Caki2 (cell line): ENCODE results near the gene YJEFN3. TPM values are rescaled to one million over a fixed set of nuclear protein-coding genes. Genes with fewer than 3 reads are reported as not detected.

Source experiments
- DNase-seq: peaks from one replicate; pipeline ENCODE4 v3.0.0-alpha.2; 2015; ENCODE audit warnings: low read depth
- in situ Hi-C: cut with HindIII; loops from 2 replicates; pipeline ENCODE4 v1.10.0; 2016; ENCODE audit warnings: low sequenced_read_pairs, low pct_unique_long_range_greater_than_20kb, mixed read lengths
- total RNA-seq: library from RNA; depleted of rRNA; stranded (reverse); fragments of >200 nt; shearing (Covaris generic); gene quantifications from 2 replicates; pipeline ENCODE4 v1.2.3, GENCODE V29; 2014; ENCODE audit warnings: low replicate concordance; rRNA removed

Gene YJEFN3, protein sequence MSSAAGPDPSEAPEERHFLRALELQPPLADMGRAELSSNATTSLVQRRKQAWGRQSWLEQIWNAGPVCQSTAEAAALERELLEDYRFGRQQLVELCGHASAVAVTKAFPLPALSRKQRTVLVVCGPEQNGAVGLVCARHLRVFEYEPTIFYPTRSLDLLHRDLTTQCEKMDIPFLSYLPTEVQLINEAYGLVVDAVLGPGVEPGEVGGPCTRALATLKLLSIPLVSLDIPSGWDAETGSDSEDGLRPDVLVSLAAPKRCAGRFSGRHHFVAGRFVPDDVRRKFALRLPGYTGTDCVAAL
- 0.61 and 2.5 TPM in 2 replicates for total RNA-seq

DNA sequence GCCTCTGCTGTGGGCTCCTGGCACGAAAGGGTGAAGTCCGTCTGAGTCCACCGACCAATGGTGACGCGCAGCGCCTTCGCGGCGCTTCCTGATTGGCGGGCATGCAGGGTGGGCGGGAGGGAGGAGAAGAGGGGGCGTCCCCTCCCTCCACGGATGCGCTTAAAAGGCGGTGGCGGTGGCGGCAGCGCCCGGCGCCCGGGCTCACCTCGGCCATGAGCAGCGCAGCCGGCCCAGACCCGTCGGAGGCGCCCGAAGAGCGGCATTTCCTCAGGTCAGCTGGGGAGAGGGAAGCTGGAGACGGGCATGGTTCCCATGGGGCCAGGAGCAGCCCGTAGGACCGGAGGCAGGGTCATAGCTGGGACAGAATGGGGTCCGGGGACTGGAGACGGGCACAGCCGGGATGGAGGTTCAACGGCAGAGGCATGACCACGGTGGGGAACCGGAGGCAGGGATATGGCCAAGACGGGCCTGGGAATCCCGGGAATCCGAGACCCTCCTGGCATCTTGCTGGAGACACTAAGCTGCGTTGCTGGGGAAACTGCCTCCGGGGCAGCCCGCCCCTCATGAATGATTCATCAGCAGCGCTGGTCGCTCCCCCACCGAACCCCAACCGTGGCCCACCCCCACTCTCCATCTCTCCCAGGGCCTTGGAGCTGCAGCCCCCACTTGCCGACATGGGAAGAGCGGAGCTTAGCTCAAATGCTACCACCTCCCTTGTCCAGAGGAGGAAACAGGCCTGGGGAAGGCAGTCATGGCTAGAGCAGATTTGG is at the start of gene YJEFN3:
TSS of gene YJEFN3 (plus strand) at position 191 of the 770 bp plus-strand sequence. CDS start at position 213, 22 bp downstream.
- DNase-seq, result no peak
- in situ Hi-C loops, result no loop called here

DNA sequence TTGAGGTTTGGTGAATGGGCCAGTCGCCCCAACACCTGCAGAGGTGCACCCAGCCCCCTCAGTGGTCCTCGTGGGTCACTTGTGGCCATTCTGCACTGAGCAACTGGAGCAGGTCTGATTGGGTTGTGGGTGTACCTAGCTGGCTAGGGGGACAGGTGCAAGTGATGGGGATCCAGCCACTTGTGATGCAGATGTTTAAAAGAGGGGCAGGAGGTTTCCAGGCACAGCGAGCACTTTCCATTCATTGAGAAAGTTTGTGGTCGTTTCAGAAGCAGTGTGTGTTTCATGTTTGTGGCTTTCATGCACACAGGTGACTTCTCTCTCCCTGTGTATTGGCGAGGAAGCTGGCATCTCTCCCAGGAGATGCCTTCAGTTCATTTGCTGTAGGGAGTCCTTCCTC is 48.0 kb upstream of the YJEFN3 start:
- in situ Hi-C loops, result no loop called here
- DNase-seq, result no peak

DNA sequence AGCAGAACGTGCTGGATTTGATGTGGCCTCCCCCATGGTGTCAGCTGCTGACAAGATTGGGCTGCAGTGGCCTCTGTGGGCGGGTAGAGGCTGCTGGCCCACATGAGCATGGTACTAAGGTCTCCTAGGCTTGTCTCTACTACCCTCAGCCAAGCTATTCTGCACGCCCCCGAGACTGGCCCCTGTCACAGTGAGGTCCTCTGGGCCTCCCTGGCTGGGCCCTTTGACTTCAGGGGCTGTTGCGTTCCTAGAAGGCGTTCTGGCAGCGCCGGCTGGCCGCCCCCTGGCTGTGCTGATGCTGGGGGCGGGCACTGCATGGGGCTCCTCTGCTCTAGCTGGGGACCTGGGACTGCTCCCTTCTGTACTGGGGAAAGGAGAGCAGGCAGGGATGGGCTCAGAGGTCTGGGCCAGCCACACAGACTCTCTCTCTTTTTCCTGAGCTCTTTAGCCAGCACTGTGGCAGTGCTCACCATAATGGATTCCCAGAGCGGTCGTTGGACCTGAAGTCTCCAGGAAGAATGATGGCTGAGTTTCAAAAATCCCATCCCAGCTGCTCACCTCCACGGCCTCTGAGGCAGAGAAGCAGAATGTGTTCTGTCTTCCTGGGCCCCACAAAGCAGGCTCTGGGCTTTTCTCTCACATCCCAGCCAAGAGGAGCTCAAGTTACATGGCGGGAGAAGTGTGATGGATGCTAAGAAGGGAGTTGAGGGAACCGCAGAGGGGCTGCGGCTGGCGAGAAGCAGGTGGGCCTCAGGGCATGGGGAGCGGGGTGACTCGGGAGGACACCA is 45.7 kb upstream of the YJEFN3 start:
- DNase-seq, result no peak
- in situ Hi-C loops, result no loop called here

DNA sequence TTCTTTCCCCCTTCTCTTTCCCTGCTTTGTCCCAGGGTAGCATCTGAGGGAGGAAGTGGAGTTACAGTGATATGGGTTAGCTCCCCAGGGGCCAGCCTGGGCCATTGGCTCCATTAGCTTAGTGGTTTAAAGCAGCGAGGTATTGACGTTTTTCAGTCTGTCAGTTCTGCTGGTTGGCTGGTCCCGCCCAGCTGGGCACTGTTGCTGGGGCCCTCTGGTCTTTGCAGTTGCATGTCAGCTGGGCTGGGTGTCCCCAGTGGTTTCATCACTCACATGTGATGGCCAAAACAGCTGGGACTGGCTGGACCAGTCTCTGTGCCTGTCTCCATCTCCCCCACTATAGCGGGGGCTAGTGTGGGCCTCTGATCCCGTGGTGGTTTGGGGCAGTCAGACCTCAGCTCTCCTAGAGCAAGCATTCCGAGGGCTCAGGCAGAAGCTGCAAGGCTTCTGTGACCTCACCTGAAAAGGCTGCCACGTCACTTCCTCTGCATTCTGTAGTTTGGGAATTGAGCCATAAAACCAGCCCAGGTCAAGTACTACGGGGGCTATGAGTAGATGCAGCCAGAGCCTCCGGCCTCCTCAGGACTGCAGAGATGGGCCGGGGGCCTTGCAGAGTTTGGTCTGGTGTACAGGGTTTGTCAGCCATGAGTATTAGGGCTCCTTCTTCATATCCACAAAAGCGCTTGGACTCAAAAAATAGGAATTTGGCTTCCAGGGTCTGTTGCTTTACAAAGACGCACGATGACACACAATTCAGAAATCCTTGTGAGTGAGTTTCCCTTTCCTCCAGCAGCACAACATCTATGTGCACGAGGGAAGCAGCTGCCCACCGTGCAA is 43.3 kb upstream of the YJEFN3 start:
- in situ Hi-C loops, result no loop called here

DNA sequence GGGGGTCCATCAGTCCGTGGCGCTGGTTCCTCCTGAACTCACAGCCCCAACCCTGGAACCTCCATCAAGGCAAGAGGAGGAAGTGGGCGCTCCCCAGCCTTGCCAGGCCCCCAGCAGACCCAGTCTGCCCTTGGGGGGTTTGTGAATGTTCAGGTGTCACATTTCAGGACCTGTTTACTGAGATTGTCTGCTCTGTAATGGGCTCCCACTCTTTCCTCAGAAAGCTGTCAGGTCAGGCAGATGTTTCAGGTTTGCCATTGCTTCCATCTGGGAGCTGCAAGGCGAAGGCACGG is 42.8 kb upstream of the YJEFN3 start:
- in situ Hi-C loops, result no loop called here
- no peak for DNase-seq

More for the DNA sequence above, 43.3 kb upstream of the YJEFN3 start:
- no peak for DNase-seq

DNA sequence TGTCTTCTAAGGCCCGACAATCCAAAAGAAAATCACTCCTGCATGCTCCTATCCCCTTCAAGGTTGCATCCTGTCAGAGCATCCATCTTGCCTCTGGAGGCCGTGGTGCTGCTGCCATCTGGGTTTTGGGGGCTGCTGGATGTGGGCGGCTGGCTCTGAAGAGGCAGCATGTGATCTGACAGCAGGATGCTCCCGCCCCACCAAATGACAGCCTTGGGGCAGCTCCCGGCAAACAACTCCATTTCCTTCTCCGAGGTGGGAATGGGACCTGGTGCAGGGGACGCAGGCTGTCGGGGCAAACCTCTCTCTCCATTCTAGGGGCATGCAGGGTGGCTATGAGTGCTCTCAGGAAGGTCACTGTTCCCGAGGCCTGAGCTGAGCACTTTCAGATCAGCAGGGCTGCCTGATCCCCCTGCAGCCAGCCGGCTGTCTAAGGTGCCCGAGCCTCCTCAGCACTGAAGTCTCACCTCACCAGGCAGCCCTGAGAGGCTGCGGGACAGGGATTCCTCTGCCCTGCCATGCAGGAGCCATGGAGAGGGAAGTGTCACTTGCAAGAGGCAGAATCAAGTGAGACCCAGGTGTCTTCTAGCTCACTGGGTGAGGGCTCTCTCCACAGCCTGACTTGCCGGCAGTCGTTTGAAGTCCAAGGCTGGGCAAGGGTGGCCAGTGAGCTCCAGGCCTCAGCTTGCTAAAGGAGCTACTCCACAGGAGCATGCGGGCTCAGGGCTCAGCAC is 42.2 kb upstream of the YJEFN3 start:
- in situ Hi-C loops, result no loop called here

DNA sequence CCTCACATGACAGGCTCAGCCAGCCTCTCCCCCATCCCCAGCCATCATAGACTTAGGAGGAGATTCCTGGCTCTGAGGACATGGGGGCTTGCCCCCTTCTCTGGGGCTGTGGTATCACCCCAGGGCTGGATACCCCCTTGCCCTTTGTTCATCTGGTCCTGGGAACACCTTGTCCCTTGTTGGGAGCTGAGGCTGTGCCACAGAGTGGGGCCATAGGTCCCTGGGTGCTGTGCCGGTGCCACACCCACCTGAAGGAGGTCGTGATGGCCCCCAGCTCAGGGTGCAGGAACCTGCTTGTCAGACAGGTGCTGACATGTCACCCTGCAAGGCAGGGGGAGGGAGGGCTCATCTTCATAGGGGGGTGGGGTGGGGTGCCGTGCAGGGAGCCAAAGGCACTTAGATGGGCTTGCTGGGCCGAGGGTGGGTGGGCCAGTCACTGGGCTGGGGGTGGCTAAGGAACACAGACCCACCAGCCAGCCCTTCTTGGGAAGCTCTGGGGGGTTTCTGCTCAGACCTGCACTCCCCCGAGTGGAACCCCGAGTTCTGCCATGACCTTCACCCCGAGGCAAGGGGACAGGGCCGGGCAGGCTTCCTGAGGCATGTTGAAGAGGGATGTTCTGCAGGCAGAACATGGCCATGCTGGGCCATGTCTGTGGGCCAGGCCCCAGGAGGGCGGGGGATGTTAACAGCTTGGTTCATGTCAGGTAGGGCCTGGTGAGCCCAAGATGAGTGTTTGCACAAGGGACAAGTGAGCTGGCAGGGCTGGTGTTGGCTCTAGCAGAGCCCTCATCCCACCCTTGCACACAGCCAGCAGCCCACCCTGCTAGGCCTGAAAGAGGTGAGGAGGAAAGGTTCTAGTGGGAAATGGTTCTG is 41.4 kb upstream of the YJEFN3 start:
- DNase-seq, result no peak
- in situ Hi-C loops, result no loop called here

More for the DNA sequence above, 42.2 kb upstream of the YJEFN3 start:
- DNase-seq, result no peak

DNA sequence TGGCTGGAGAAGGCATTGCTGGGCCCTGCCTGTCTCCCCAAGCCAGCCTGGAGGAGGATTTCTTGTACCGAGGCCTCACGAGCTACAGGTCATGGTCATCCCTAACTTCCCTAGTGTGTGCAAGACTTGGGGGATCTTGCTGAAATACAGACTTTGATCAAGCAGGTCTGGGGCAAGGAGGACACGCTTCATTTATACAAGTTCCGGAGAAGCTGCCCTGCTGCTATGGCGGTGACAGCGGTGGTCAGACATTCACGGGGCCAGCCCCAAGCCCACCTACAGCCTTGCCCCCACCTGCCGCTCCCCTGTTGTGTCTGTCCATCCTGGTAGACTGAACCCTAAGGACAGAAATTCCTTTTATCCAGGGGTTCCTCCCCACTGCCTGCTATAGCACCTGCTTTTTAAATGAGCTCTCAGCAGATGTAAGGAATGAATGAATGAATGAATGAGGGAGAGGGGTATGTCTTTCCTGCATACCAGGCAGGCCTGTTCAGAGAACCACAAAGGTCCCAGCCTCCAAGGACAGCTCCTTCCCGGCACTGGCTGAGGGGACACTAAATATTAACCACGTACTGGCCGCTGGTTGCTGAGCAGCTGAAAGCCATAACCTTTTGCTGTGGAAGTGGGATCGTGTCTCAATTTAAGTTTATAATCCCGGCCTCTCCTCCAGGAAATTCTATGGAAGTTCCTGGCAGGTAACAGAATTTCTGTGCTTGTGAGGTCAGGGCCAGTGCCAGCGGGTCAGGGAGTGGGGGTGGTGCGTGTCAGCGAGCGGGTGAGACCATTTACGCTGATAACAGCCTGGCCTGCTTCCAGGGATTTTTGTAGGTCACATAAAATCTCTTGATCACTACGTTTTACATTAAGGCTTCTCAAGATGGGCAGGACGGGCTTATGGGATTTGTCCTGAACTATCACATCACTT is 40.5 kb upstream of the YJEFN3 start:
- in situ Hi-C loops, result no loop called here
- DNase-seq, result no peak

DNA sequence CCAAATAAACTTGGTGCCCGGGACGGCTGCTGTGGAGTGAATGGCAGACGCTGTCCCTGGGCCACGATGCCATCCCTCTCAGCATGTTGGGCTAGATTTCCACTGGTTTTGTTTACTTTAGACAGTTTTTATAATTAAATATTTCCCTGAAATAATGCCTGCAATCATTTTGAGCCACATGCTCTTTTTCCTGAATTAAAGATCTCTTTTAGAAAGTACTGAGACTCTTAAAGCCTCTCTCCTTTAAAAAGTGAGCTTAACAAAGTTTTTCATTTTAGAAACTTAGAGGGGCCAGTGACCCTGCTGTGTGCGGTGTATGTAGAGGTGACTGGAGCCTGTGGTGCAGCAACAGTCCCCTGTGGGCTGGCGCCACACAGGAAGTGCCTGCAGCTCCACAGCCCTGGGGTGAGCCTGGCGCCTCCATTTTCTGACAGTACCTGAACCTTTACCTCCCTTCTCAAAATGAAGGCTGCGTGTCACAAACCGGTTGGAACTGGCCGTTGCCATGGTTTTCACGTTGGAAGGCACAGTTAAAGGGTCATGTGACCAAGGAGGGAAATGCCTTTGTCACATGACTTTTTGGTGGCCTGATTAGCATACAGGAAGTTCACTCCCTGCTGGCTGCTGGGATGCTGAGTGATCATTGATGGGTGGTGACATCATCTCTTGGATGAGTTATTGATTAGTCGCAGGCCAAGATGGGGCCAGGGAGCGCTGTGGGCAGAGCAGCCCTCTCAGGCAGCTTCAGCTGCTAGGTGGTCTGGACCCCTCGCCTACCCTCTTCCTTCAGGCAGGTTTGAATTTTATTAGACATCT is 39.6 kb upstream of the YJEFN3 start:
- in situ Hi-C loops, result no loop called here
- peak; percentile 94 for DNase-seq

DNA sequence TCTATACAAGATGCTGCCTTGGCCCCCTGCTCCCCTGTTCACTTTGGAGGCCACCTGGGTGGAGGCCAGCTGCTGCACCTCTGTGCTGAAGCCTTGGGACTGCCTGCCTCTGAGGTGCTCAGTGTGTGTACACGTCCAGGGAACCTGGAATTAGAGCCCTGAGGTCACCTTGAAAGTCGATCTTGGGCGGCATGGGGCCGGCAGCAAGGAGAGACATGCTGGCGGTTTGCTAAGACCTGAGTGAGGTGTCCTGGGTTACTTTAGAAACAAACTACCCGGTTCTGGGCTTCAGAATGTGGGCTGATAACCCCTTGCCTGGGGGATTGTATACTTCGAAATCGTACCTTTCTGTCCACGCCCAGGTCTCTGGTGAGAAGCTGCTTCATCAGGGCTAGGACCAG is 38.9 kb upstream of the YJEFN3 start:
- in situ Hi-C loops, result no loop called here
- DNase-seq, result no peak

DNA sequence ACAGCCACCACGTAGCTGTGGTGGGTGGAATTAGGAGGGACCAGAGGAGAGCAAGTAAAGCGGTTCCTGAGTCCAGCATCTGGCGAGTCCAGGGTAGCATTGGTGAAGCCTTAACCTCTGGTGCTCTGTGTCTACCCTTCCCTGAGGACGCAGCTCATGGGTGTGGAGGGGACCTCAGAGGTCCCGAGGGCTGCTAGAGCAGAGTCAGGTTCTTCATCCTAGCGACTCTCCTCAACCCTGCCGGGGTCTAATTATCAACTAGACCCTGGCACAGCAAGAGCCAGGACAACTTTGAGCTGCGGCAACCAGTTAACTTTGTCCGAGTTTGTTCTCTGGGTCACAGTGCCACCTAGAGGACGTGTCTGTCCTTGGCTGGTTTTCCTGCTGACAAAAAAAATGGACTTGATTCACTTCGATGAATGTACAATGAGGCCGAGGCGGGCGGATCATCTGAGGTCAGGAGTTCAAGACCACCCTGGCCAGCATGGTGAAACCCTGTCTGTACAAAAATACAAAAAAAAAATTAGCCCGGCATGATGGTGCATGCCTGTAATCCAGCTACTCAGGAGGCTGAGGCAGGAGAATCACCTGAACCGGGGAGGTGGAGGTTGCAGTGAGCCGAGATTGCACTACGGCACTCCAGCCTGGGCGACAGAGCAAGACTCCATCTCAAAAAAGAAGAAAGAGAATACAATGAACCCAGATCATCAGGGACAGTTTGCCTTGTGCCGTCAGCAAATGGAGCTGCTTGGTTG is 38.3 kb upstream of the YJEFN3 start:
- peak; percentile 80 for DNase-seq
- in situ Hi-C loops, result no loop called here

DNA sequence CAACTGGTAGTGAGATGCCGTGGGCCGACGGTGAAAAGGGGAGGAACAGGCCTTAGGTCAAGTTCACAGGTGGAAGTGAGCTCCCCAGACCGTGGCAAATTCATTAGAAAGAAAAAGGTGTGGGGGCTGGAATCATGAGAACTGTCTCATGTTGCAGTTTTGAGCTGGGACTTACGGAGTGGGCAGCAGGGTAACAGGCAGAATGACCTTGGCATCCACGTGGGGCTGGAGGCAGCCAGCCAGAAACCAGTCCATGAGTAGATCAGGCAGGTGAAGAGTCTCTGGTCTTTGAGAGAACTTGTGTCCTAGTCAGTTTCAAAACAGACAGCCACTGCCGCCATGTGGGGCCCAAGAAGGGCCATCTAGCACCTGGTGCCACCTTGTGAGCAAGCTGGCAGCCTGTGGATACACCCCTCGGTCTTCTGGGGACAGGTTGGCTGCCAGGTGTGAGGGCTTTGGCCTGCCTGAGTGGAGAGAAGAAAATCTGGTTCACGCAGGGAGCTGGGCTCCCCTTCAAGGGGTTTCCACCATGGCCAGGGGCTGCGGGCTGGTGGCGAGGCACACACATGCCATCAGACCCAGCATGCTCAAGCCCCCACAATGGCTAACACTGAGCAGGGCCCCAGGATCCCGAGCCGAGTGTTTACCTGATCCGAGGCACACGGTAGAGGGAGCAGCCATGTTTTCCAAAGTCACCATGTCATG is 37.2 kb upstream of the YJEFN3 start:
- in situ Hi-C loops, result no loop called here
- DNase-seq, result no peak

DNA sequence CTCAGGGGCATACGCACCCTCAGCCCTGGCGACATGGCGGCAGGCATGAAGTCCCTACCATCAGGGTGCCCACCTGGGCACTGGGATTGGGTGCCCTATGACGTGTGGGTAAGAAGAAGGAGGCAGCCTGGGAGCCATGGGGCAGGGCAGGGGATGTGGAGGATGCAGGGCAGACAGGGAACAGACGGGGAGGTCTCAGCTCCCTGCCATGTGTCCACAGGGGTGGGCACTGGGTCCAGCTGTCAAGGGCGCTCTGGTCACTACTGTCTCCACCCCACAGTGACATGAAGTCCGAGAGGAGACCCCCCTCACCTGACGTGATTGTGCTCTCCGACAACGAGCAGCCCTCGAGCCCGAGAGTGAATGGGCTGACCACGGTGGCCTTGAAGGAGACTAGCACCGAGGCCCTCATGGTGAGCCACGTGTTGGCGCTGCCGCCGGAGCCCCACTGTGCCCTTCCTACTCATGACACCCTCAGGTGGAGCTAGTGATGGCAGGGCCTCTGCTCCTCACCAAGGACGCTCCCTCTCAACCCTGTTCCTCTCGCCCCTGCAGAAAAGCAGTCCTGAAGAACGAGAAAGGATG is 36.6 kb upstream of the YJEFN3 start:
- in situ Hi-C loops, result no loop called here
- no peak for DNase-seq
